PC-9 (cell line): ENCODE results near the gene TMEM120B. TPM values are rescaled to one million over a fixed set of nuclear protein-coding genes. Genes with fewer than 3 reads are reported as not detected.

ENCODE experiments used
- BruUV-seq: library from RNA; stranded (reverse); fragments of 400-500 nt; replicated peaks from 2 replicates; lab custom pipeline; 2021; lab: Mats Ljungman, UMichigan
- CTCF ChIA-PET: fragments of 300-600 bp; sonication (Branson Sonifier 250); formaldehyde crosslinking; loops from one replicate; lab custom pipeline; 2022; ENCODE audit warnings: antibody characterized with exemption; lab: Charles Lee
- POLR2A ChIA-PET: fragments of 300-600 bp; sonication (Branson Sonifier 250); formaldehyde crosslinking; loops from one replicate; lab custom pipeline; 2022; ENCODE audit warnings: antibody characterized with exemption; ENCODE audit not compliant: unreplicated experiment; lab: Charles Lee
- DNase-seq, 2 experiments: peaks; one replicate each; pipeline versions ENCODE4 v3.0.0 to v3.0.0-alpha.2; 2015 to 2022; ENCODE audit warnings: mixed read lengths in 1 of 2
- H2AFZ ChIP-seq: fragments of 200-600 bp; sonication (generic); 2 replicates; pipeline ENCODE4 v1.8.1; 2017; ENCODE audit warnings: antibody characterized with exemption
- H3F3A ChIP-seq: fragments of 200-600 bp; sonication (generic); 2 replicates; pipeline ENCODE4 v1.8.1; 2017; ENCODE audit warnings: antibody characterized with exemption, mild to moderate bottlenecking, low read depth; ENCODE audit not compliant: insufficient read depth
- H3K27ac ChIP-seq: fragments of 200-600 bp; sonication (generic); 2 replicates; pipeline ENCODE4 v1.6.1; 2016; ENCODE audit warnings: mixed run types
- H3K27me3 ChIP-seq: fragments of 200-600 bp; sonication (generic); 2 replicates; pipeline ENCODE4 v1.6.1; 2016; ENCODE audit warnings: low read depth, mixed run types; ENCODE audit not compliant: insufficient read depth
- H3K36me3 ChIP-seq: fragments of 200-600 bp; sonication (generic); 2 replicates; pipeline ENCODE4 v1.6.1; 2016; ENCODE audit warnings: low read depth, mixed run types
- H3K4me1 ChIP-seq: fragments of 200-600 bp; sonication (generic); replicated peaks from 2 replicates; pipeline ENCODE4 v1.6.1; 2016; ENCODE audit warnings: mixed run types; ENCODE audit not compliant: insufficient read depth
- H3K4me2 ChIP-seq: fragments of 200-600 bp; sonication (generic); 2 replicates; pipeline ENCODE4 v1.6.1; 2017; ENCODE audit warnings: mixed run types
- H3K4me3 ChIP-seq: fragments of 200-600 bp; sonication (generic); 2 replicates; pipeline ENCODE4 v1.6.1; 2016; ENCODE audit warnings: mixed run types
- H3K79me2 ChIP-seq: fragments of 200-600 bp; sonication (generic); 2 replicates; pipeline ENCODE4 v1.6.1; 2017; ENCODE audit warnings: low read depth, mixed run types
- H3K9me2 ChIP-seq: fragments of 200-600 bp; sonication (generic); 2 replicates; pipeline ENCODE4 v1.8.1; 2017; ENCODE audit warnings: mild to moderate bottlenecking; ENCODE audit not compliant: insufficient read depth
- H3K9me3 ChIP-seq: fragments of 200-600 bp; sonication (generic); 2 replicates; pipeline ENCODE4 v1.8.1; 2016; ENCODE audit warnings: low read depth; ENCODE audit not compliant: insufficient read depth
- H4K20me1 ChIP-seq: fragments of 200-600 bp; sonication (generic); 2 replicates; pipeline ENCODE4 v1.8.1; 2017; ENCODE audit not compliant: insufficient read depth
- intact Hi-C: fragments of 100-400 bp; cut with micrococcal nuclease; formaldehyde crosslinking; loops from one replicate; pipeline ENCODE4 v1.10.0; 2022; ENCODE audit not compliant: unreplicated experiment
- total RNA-seq: library from RNA; stranded (reverse); gene quantifications from 2 replicates; pipeline ENCODE4 v1.2.3, GENCODE V29; 2021
- TF ChIP-seq, protein P1 (sequence below): fragments of 200-600 bp; sonication (generic); conservative IDR thresholded peaks from 2 replicates; pipeline ENCODE4 v1.6.1; 2017; ENCODE audit warnings: mixed run types, antibody characterized with exemption, mild to moderate bottlenecking, moderate library complexity

The TMEM120B gene
- total RNA-seq, 1 experiment from 2014 or later, result 12.4 TPM

DNA sequence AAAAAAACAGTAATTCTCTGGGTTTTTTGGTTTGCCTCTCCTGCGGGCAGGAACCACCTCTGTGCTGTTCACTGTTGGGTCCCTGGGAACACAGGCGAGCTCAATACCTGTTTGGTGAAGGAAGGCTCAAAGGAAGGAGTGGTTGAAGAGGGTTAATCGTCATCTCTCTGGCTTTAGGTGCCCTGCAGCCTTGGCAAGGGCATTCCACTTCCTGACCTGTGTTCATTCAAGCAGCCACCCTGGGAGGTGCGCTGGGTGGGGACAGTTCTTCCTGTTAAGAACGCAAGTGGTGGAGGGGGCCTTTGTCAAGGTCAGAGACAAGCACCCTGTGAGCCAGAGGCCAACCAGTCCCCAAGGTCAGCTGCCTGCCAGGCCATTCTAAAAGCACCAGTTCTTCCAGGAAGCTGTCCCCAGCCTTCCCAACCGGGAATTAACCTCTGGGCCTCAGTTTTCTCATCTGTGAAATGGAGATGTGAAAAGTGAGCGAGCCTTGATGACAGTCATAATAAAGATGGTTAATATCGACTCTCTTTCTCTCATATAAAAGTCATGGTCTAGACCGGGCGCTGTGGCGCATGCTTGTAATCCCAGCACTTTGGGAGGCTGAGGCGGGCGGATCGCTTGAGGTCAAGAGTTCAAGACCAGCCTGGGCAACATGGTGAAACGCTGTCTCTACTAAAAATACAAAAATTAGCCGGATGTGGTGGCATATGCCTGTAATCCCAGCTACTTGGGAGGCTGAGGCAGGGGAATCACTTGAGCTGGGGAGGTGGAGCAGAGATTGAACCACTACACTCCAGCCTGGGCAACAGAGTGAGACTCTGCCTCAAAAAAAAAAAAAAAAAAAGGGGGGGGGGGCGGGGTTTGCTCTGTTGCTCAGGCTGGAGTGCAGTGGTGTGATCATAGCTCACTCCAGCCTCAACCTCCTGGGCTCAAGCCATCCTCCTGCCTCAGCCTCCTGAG lies 74.8 kb downstream of the TMEM120B start:
- no peaks in the 10 kb centered on the region for H3K9me2 ChIP-seq
- H3K27me3 ChIP-seq, result no peaks in the 10 kb centered on the region
- no peaks in the 10 kb centered on the region for H3K9me3 ChIP-seq
- H3K36me3 ChIP-seq, result peaks cover 20% of the 10 kb centered on the region; the same call in 1 of the 2 replicates
- CTCF ChIA-PET, result interaction anchor here (0.6 kb wide), 1 partner anchor 568 kb away, joined by 4 read pairs; no protein-coding TSS in a partner anchor
- intact Hi-C loops, result no loop called here
- peak in 1 of 2 experiments; percentile 78 for DNase-seq
- peaks cover 87% of the 10 kb centered on the region for H3K4me1 ChIP-seq
- no peak overlapping the region for H2AFZ ChIP-seq
- H4K20me1 ChIP-seq, result peaks cover 4% of the 10 kb centered on the region
- H3K4me3 ChIP-seq, result peak overlapping the region; percentile 21; the same call in 1 of the 2 replicates
- peak overlapping the region; percentile 93 for H3K4me2 ChIP-seq
- POLR2A ChIA-PET, result interaction anchor here (0.6 to 1.0 kb wide), 5 partner anchors 12 to 416 kb away, joined by 3 to 23 read pairs (median 6); partner anchors contain the start of gene B3GNT4
- TF ChIP-seq, protein P1, sequence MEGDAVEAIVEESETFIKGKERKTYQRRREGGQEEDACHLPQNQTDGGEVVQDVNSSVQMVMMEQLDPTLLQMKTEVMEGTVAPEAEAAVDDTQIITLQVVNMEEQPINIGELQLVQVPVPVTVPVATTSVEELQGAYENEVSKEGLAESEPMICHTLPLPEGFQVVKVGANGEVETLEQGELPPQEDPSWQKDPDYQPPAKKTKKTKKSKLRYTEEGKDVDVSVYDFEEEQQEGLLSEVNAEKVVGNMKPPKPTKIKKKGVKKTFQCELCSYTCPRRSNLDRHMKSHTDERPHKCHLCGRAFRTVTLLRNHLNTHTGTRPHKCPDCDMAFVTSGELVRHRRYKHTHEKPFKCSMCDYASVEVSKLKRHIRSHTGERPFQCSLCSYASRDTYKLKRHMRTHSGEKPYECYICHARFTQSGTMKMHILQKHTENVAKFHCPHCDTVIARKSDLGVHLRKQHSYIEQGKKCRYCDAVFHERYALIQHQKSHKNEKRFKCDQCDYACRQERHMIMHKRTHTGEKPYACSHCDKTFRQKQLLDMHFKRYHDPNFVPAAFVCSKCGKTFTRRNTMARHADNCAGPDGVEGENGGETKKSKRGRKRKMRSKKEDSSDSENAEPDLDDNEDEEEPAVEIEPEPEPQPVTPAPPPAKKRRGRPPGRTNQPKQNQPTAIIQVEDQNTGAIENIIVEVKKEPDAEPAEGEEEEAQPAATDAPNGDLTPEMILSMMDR, result no peak
- peaks cover 89% of the 10 kb centered on the region for H3K79me2 ChIP-seq
- peak overlapping the region; percentile 100 for H3K27ac ChIP-seq
- H3F3A ChIP-seq, result peaks cover 91% of the 10 kb centered on the region
- no TSS peak for BruUV-seq

DNA sequence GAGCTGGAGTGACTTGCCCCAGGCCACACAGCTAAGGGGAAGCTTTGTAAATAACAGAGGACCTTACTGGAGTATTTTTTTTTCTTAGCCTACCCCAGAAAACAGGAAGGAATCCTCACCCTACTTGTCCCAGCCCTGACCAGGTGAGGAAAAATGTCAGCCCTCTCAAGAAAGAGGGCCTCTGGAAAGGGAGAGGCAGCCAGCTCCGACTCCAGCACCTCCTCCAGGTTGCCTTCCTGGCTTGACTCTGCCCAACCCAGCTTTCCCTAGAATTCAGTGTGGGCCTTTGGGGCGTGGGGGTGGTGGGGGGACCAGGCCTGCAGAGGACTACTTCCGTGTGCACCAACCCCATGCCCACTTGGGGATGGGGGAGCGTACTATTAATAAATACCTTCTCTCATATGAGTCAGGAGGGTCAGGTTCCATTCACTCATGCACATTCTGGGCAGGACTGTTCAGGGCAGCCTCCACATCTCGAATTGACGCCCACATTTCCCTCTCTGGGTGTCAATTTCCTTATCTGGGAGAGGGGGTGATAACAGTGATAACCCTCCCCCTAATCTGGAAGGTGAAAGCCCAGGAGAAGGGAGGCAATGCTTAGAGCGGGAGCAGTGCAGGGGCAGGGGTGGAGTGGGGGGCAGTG lies 75.7 kb downstream of the TMEM120B start:
- CTCF ChIA-PET, result interaction anchor here (0.6 kb wide), 1 partner anchor 569 kb away, joined by 4 read pairs; no protein-coding TSS in a partner anchor
- peak in 1 of 2 experiments; percentile 84 for DNase-seq
- intact Hi-C loops, result no loop called here

More for the DNA sequence above, 75.7 kb downstream of the TMEM120B start:
- Histone ChIP-seq H3K36me3 (peaks cover 18% of the 10 kb centered on the region; the same call in 1 of the 2 replicates), H3K9me3 (no peaks in the 10 kb centered on the region), H3K27me3 (no peaks in the 10 kb centered on the region), H3K4me2 (peak overlapping the region; percentile 93), H2AFZ (no peak overlapping the region), H4K20me1 (no peaks in the 10 kb centered on the region), H3K4me3 (peak overlapping the region; percentile 21; the same call in 1 of the 2 replicates), H3K27ac (peak overlapping the region; percentile 100), H3K79me2 (peaks cover 89% of the 10 kb centered on the region), H3K9me2 (no peaks in the 10 kb centered on the region), H3K4me1 (peaks cover 78% of the 10 kb centered on the region), H3F3A (peaks cover 89% of the 10 kb centered on the region)
- TF ChIP-seq, protein P1, result no peak
- no TSS peak for BruUV-seq
- POLR2A ChIA-PET, result interaction anchor here (0.6 kb wide), 1 partner anchor 23 kb away, joined by 23 read pairs; no protein-coding TSS in a partner anchor
